ENCODE results near the gene EEFSEC. TPM values are rescaled to one million over a fixed set of nuclear protein-coding genes. Genes with fewer than 3 reads are reported as not detected.
A peak's percentile ranks its signal among the peaks of the same experiment; 100 is the strongest.

Gene EEFSEC
- total and polyA plus RNA-seq, 12 donors: 5.5 to 15.6 (median 10.4) TPM

- DNase-seq: peak in 2 of 7 donors; percentile 4 to 40
- peaks cover 0 to 13% of the 10 kb centered on the region in 2 donors for H3K4me1 ChIP-seq (replicated peaks in 1 of 2)
- no peak overlapping the region for H3K4me3 ChIP-seq
- H3K9me3 ChIP-seq (replicated peaks in 1 of 3): no peaks in the 10 kb centered on the region
- TF ChIP-seq CTCF (IDR thresholded peaks at IDR 0.05): no peak
- TF ChIP-seq POLR2A (IDR thresholded peaks at IDR 0.05): no peak
- intact Hi-C loops (cut with DNase I): no loop called here
- H3K27ac ChIP-seq: no peak overlapping the region
- H3K36me3 ChIP-seq (replicated peaks in 1 of 2): no peaks in the 10 kb centered on the region
- no peaks in the 10 kb centered on the region for H3K27me3 ChIP-seq
- 93 to 95% (median 95%) methylated on average over 8 of the region's 8 CpGs for WGBS, 4 donors
These were observed 155.7 kb downstream of the EEFSEC start for GRCh38 chr3:128309026-128309425.

GRCh38 chr3:128310286-128311058 lies 157.2 kb downstream of the EEFSEC start:
- no peak overlapping the region for H3K4me3 ChIP-seq
- peak in 5 of 7 donors; percentile 7 to 38 (median 30) for DNase-seq
- intact Hi-C loops (cut with DNase I): no loop called here
- peaks cover 0 to 13% of the 10 kb centered on the region in 2 donors for H3K4me1 ChIP-seq (replicated peaks in 1 of 2)
- 40 to 59% (median 50%) methylated on average over 4 of the region's 4 CpGs for WGBS, 4 donors
- no peak for TF ChIP-seq CTCF (IDR thresholded peaks at IDR 0.05)
- no peak for TF ChIP-seq POLR2A (IDR thresholded peaks at IDR 0.05)
- H3K36me3 ChIP-seq (replicated peaks in 1 of 2): no peaks in the 10 kb centered on the region
- no peak overlapping the region for H3K27ac ChIP-seq
- H3K27me3 ChIP-seq: no peaks in the 10 kb centered on the region
- H3K9me3 ChIP-seq (replicated peaks in 1 of 3): no peaks in the 10 kb centered on the region

- Histone ChIP-seq H3K4me1 (replicated peaks in 1 of 2) (peaks cover 0 to 13% of the 10 kb centered on the region in 2 donors), H3K36me3 (replicated peaks in 1 of 2) (no peaks in the 10 kb centered on the region), H3K27ac (no peak overlapping the region), H3K27me3 (no peaks in the 10 kb centered on the region), H3K4me3 (no peak overlapping the region), H3K9me3 (replicated peaks in 1 of 3) (no peaks in the 10 kb centered on the region)
- DNase-seq: peak in 6 of 7 donors; percentile 18 to 51 (median 47)
- TF ChIP-seq POLR2A (IDR thresholded peaks at IDR 0.05) (no peak), CTCF (IDR thresholded peaks at IDR 0.05) (no peak)
- WGBS, 4 donors: 54 to 73% (median 59%) methylated on average over 5 of the region's 5 CpGs
- intact Hi-C loops (cut with DNase I): no loop called here
These were observed 158.2 kb downstream of the EEFSEC start for GRCh38 chr3:128311441-128311844.

- DNase-seq: peak in 2 of 7 donors; percentile 7 to 42
- Histone ChIP-seq H3K9me3 (replicated peaks in 1 of 3) (no peaks in the 10 kb centered on the region), H3K4me3 (no peak overlapping the region), H3K4me1 (replicated peaks in 1 of 2) (peaks cover 0 to 13% of the 10 kb centered on the region in 2 donors), H3K36me3 (replicated peaks in 1 of 2) (no peaks in the 10 kb centered on the region), H3K27me3 (no peaks in the 10 kb centered on the region), H3K27ac (no peak overlapping the region)
- intact Hi-C loops (cut with DNase I): no loop called here
- TF ChIP-seq CTCF (IDR thresholded peaks at IDR 0.05) (no peak), POLR2A (IDR thresholded peaks at IDR 0.05) (no peak)
- 97 to 98% (median 98%) methylated on average over 9 to 10 of the region's 10 CpGs for WGBS, 4 donors
These were observed 159.0 kb downstream of the EEFSEC start for GRCh38 chr3:128312271-128312670.

Measured in adrenal gland (tissue), 12 donors.